Fibroblast of lung (primary cell): ENCODE data around the gene PPP3R1. TPM values are rescaled to one million over a fixed set of nuclear protein-coding genes. Genes with fewer than 3 reads are reported as not detected.

ENCODE experiments used
- DNase-seq, 2 donors: peaks; one replicate each; pipeline versions ENCODE4 v3.0.0 to v3.0.0-alpha.2; 2010; ENCODE audit warnings: low read depth in 2 of 2
- H2AFZ ChIP-seq: 2 replicates; pipeline ENCODE4 v1.5.1; 2012; ENCODE audit warnings: low read length, control low read depth, inconsistent platforms
- H3K27ac ChIP-seq: 2 replicates; pipeline ENCODE4 v1.5.1; 2011; ENCODE audit warnings: low read length, control low read depth; ENCODE audit not compliant: insufficient read depth
- H3K27me3 ChIP-seq: 2 replicates; pipeline ENCODE4 v1.5.1; 2011; ENCODE audit warnings: mild to moderate bottlenecking, low read length; ENCODE audit not compliant: control insufficient read depth, insufficient read depth
- H3K36me3 ChIP-seq: 2 replicates; pipeline ENCODE4 v1.5.1; 2011; ENCODE audit warnings: low read length; ENCODE audit not compliant: control insufficient read depth, insufficient read depth
- H3K4me1 ChIP-seq: 2 replicates; pipeline ENCODE4 v1.5.1; 2011; ENCODE audit warnings: low read length; ENCODE audit not compliant: control insufficient read depth, insufficient read depth; ENCODE audit errors: extremely low read depth
- H3K4me2 ChIP-seq: 2 replicates; pipeline ENCODE4 v1.5.1; 2011; ENCODE audit warnings: low read length, control low read depth; ENCODE audit not compliant: insufficient read depth; ENCODE audit errors: extremely low read depth
- H3K4me3 ChIP-seq, 4 experiments: fragments of 200-600 bp in 1 of 4; sonication (generic) in 1 of 4; replicated peaks in 1 of 4; 2 replicates each; pipeline ENCODE4 v1.5.1; 2011 to 2016; ENCODE audit warnings: low read length in 4 of 4, low read depth in 3 of 4, mild to moderate bottlenecking in 3 of 4, control low read depth in 2 of 4, inconsistent platforms in 1 of 4, mixed read lengths in 1 of 4; ENCODE audit not compliant: insufficient read depth in 1 of 4; ENCODE audit errors: control extremely low read depth in 1 of 4
- H3K79me2 ChIP-seq: 2 replicates; pipeline ENCODE4 v1.5.1; 2012; ENCODE audit warnings: mild to moderate bottlenecking, low read length, inconsistent platforms; ENCODE audit not compliant: control insufficient read depth, insufficient read depth
- H3K9ac ChIP-seq: 2 replicates; pipeline ENCODE4 v1.5.1; 2011; ENCODE audit warnings: mild to moderate bottlenecking, low read length, control low read depth; ENCODE audit not compliant: insufficient read depth
- H3K9me3 ChIP-seq: 2 replicates; pipeline ENCODE4 v1.5.1; 2012; ENCODE audit warnings: low read depth, low read length; ENCODE audit not compliant: control insufficient read depth, insufficient read depth
- H4K20me1 ChIP-seq: 2 replicates; pipeline ENCODE4 v1.5.1; 2011; ENCODE audit warnings: low read length; ENCODE audit not compliant: control insufficient read depth, insufficient read depth; ENCODE audit errors: extremely low read depth
- CTCF ChIP-seq, 2 donors: IDR thresholded peaks in 1 of 2; conservative IDR thresholded peaks in 1 of 2; 1 replicate in 1 of 2; 2 replicates in 1 of 2; pipeline ENCODE4 v1.5.1; 2011 to 2012; ENCODE audit warnings: low read length in 2 of 2, control low read depth in 1 of 2, inconsistent platforms in 1 of 2, low read depth in 1 of 2, mild to moderate bottlenecking in 1 of 2
- EZH2 ChIP-seq: IDR thresholded peaks from 2 replicates; pipeline ENCODE4 v1.5.1; 2012; ENCODE audit warnings: low read length, control low read depth, mild to moderate bottlenecking; ENCODE audit errors: missing control alignments
- polyA plus RNA-seq, 2 donors: library from polyadenylated mRNA; depleted of rRNA in 1 of 2; stranded (reverse) in 1 of 2; unstranded in 1 of 2; fragments of >200 nt; gene quantifications; 2 replicates each; pipeline ENCODE4 v1.2.1, GENCODE V29; 2011 to 2012; ENCODE audit warnings: missing spikeins in 1 of 2
- total RNA-seq: library from RNA; depleted of rRNA; stranded (reverse); fragments of >200 nt; gene quantifications from 2 replicates; pipeline ENCODE4 v1.2.1, GENCODE V29; 2014

Gene PPP3R1
- total and polyA plus RNA-seq, 2 donors (not counting 1 experiment from before 2014, with no cell fraction given) = 22.8 to 51.3 TPM

- Histone ChIP-seq H3K79me2 (peaks cover 98% of the 10 kb centered on the region), H3K4me2 (peak overlapping the region; percentile 70), H3K36me3 (no peaks in the 10 kb centered on the region), H4K20me1 (peaks cover 19% of the 10 kb centered on the region), H3K9ac (no peak overlapping the region), H3K27me3 (no peaks in the 10 kb centered on the region), H3K4me3 (no peak overlapping the region), H3K27ac (no peak overlapping the region), H2AFZ (no peak overlapping the region), H3K4me1 (peaks cover 19% of the 10 kb centered on the region), H3K9me3 (no peaks in the 10 kb centered on the region)
- DNase-seq = peak in 1 of 2 donors; percentile 57
- no peak for TF ChIP-seq CTCF (conservative IDR thresholded peaks at IDR 0.05 in 1 of 2, IDR thresholded peaks at IDR 0.05 in 1 of 2; ENCODE audit: low read depth in 1 of 2, low read length in 2 of 2)
- no peak for TF ChIP-seq EZH2
These were observed 15.5 kb downstream of the PPP3R1 start for GRCh38 chr2:68236876-68237275.

- TF ChIP-seq EZH2 (no peak), CTCF (conservative IDR thresholded peaks at IDR 0.05 in 1 of 2, IDR thresholded peaks at IDR 0.05 in 1 of 2; ENCODE audit: low read depth in 1 of 2, low read length in 2 of 2) (no peak)
These were observed 16.1 kb downstream of the PPP3R1 start for GRCh38 chr2:68236103-68236734.

GRCh38 chr2:68235090-68235489 lies 17.2 kb downstream of the PPP3R1 start:
- no peak for TF ChIP-seq EZH2
- TF ChIP-seq CTCF (conservative IDR thresholded peaks at IDR 0.05 in 1 of 2, IDR thresholded peaks at IDR 0.05 in 1 of 2; ENCODE audit: low read depth in 1 of 2, low read length in 2 of 2) = no peak
- Histone ChIP-seq H3K27ac (no peak overlapping the region), H3K27me3 (no peaks in the 10 kb centered on the region), H4K20me1 (peaks cover 16% of the 10 kb centered on the region), H3K9me3 (no peaks in the 10 kb centered on the region), H3K4me3 (no peak overlapping the region), H3K79me2 (peaks cover 98% of the 10 kb centered on the region), H3K36me3 (no peaks in the 10 kb centered on the region), H3K4me2 (no peak overlapping the region), H3K4me1 (peaks cover 22% of the 10 kb centered on the region), H3K9ac (no peak overlapping the region), H2AFZ (no peak overlapping the region)
- no peak for DNase-seq

More at GRCh38 chr2:68236103-68236734, 16.1 kb downstream of the PPP3R1 start:
- Histone ChIP-seq H3K79me2 (peaks cover 98% of the 10 kb centered on the region), H3K4me2 (peak overlapping the region; percentile 5), H3K4me1 (peaks cover 19% of the 10 kb centered on the region), H2AFZ (no peak overlapping the region), H3K27me3 (no peaks in the 10 kb centered on the region), H3K9me3 (no peaks in the 10 kb centered on the region), H3K4me3 (no peak overlapping the region), H4K20me1 (peaks cover 19% of the 10 kb centered on the region), H3K9ac (no peak overlapping the region), H3K27ac (no peak overlapping the region), H3K36me3 (no peaks in the 10 kb centered on the region)
- DNase-seq = no peak
